Measurements from ENCODE around the gene UBP1. TPM values are rescaled to one million over a fixed set of nuclear protein-coding genes. Genes with fewer than 3 reads are reported as not detected.

Gene UBP1
- total and polyA plus RNA-seq, 5 experiments from 2014 or later = 9.0 to 98.9 (median 12.6) TPM

DNA sequence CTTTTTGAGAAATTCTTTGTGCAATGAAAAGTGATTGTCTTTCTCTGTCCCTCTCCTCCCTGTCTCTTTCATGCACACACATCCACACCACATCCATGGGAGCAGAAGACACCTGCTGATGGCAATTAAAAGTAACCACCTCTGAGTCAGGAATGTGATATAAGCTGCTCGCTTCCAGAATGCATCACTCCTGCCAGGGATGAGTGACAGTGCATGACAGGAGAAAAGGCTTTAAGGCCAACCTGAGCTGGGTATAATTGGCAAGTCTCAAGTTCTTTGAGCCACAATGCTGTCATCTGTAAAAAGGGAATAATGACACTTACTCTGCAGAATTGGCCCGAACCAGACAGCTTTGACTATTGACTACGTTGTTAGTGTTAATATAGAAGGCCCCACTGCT is 59.6 kb downstream of the UBP1 start:
- no peaks in the 10 kb centered on the region for H3K36me3 Mint-ChIP-seq
- POLR2A ChIA-PET = no interaction called here
- H3K4me1 Mint-ChIP-seq = peaks cover 0 to 5% (median 0%) of the 10 kb centered on the region in 4 donors
- no peaks in the 10 kb centered on the region for H3K27me3 Mint-ChIP-seq
- H3K4me3 Mint-ChIP-seq = no peak overlapping the region
- ATAC-seq (no peak), DNase-seq (no peak)
- peak overlapping the region in 3 of 10 donors; percentile 29 to 59 (median 46) for H3K27ac Mint-ChIP-seq
- no peaks in the 10 kb centered on the region for H3K9me3 Mint-ChIP-seq

DNA sequence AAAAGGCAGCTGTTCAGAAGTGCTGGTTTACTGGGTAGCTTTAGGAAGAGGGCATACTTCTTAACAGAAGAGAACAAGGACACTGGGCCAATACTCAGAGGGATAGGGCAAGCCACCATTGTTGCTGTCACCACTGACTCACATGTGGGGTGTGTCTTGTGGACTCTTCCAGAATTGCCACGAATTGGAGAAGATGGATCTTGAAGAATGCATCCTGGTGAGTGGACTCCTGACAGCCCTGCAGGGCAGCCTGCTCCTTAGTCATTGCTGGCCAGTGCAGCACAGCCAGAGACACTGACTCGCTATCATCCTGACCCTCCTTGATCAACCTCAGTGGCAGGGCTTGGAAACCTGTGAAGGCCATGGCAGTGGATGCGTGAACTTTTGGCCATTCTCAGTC is 62.3 kb downstream of the UBP1 start:
- Mint-ChIP-seq H3K36me3 (no peaks in the 10 kb centered on the region), H3K4me3 (no peak overlapping the region), H3K27ac (no peak overlapping the region), H3K9me3 (no peaks in the 10 kb centered on the region), H3K27me3 (peaks cover under 1 to 5% (median under 1%) of the 10 kb centered on the region in 5 donors), H3K4me1 (peaks cover under 1 to 3% (median 1%) of the 10 kb centered on the region in 4 donors)
- ATAC-seq = no peak
- POLR2A ChIA-PET = no interaction called here
- no peak for DNase-seq

DNA sequence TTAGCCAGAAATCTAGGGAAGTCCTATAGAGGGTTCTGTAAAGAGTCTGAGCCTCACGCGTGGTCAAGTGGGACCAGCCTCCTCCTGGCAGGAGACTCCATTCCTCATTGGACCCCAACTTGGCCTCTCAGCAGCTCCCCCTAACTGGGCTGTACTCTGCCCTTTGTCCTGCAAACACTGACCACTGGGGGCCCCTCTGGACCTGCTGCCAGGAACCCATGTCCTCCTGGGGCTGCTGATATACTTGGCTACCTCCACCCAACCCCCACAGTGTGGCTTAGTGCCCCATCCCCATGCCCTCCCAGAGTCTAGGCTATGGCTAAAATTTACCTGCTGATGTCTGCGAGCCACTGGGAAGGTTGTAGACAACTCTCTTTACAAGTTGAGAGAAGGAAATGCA is 62.7 kb downstream of the UBP1 start:
- POLR2A ChIA-PET = no interaction called here
- no peaks in the 10 kb centered on the region for H3K36me3 Mint-ChIP-seq
- DNase-seq (no peak), ATAC-seq (no peak)
- H3K27me3 Mint-ChIP-seq = peaks cover 2 to 9% (median 4%) of the 10 kb centered on the region in 5 donors
- no peaks in the 10 kb centered on the region for H3K9me3 Mint-ChIP-seq
- H3K27ac Mint-ChIP-seq = no peak overlapping the region
- H3K4me1 Mint-ChIP-seq = peaks cover 1 to 7% (median 6%) of the 10 kb centered on the region in 4 donors
- no peak overlapping the region for H3K4me3 Mint-ChIP-seq

DNA sequence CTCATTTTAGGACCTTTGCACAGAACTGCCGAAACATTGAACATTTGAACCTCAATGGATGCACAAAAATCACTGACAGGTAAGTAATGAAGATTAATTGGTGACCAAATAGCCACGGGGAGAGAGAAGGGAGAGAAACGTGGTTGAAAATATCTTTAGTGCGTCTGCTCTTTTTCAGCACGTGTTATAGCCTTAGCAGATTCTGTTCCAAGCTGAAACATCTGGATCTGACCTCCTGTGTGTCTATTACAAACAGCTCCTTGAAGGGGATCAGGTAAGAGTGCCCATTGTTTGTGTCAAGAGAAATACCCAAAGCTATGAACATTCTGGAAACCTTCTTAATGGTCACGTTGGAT is 67.1 kb downstream of the UBP1 start:
- ATAC-seq (no peak), DNase-seq (no peak)
- H3K9me3 Mint-ChIP-seq = no peaks in the 10 kb centered on the region
- H3K27me3 Mint-ChIP-seq = peaks cover 9 to 21% (median 15%) of the 10 kb centered on the region in 5 donors
- H3K4me3 Mint-ChIP-seq = no peak overlapping the region
- H3K4me1 Mint-ChIP-seq = peaks cover 1 to 7% (median 6%) of the 10 kb centered on the region in 4 donors
- POLR2A ChIA-PET = interaction anchor here (0.5 kb wide), 1 partner anchor 414 kb away, joined by 3 read pairs; no protein-coding TSS in a partner anchor
- no peak overlapping the region for H3K27ac Mint-ChIP-seq
- no peaks in the 10 kb centered on the region for H3K36me3 Mint-ChIP-seq

DNA sequence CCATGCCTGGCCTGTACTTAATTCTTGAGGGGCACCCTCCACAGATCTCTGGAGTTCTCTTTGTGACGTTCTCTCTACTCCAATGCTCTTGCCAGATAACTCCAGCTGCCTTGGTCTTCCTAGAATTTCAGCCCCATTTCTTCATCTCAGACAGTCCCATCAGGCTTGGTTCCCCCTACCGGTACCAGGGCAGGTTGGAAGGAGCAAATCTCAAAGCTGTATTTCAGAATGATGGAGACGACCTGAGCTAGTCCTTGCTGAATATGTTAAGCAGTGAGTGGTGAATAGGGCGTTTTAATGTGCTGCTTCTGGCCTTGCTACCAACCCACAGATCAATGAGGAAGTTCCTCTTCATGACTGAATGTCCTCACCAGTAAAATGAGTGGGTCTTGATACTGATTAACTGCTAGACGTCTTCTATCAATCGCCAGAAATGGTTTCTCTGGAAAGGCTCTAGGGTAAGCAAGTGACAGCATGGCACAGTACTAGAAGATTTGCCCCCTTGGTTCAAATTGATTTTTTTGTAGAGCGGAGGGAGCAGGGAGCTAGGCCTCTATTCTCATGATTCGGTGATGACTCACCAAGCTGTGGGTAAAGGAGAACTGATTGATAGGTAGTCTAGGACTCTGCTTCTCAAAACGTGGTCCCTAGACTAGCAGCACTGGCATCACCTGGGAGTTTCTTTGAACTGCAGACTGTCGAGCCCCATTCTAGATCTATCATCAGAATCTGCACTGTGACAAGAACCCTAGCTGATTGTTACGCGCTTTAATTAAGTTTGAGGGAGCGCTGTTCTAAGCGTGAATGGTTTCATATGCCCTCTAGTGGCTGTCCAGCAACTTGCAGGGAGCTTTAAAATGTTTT is 67.8 kb downstream of the UBP1 start:
- Mint-ChIP-seq H3K36me3 (no peaks in the 10 kb centered on the region), H3K27me3 (peaks cover 9 to 23% (median 15%) of the 10 kb centered on the region in 5 donors), H3K4me3 (peak overlapping the region in 1 of 10 donors; percentile 4), H3K9me3 (no peaks in the 10 kb centered on the region), H3K4me1 (peaks cover 1 to 7% (median 6%) of the 10 kb centered on the region in 4 donors), H3K27ac (no peak overlapping the region)
- DNase-seq = peak in 8 of 10 donors; percentile 6 to 56 (median 33)
- peak; percentile 65 to 68 for ATAC-seq
- POLR2A ChIA-PET = interaction anchor here (0.5 kb wide), 1 partner anchor 415 kb away, joined by 3 read pairs; no protein-coding TSS in a partner anchor

GRCh38 chr3:33364531-33365128 is 75.6 kb downstream of the UBP1 start:
- Mint-ChIP-seq H3K36me3 (no peaks in the 10 kb centered on the region), H3K27me3 (peaks cover 0 to 9% (median 3%) of the 10 kb centered on the region in 5 donors), H3K9me3 (no peaks in the 10 kb centered on the region), H3K27ac (no peak overlapping the region), H3K4me1 (peaks cover 0 to 5% (median 0%) of the 10 kb centered on the region in 4 donors), H3K4me3 (no peak overlapping the region)
- ATAC-seq (no peak), DNase-seq (no peak)
- POLR2A ChIA-PET = no interaction called here

- no peaks in the 10 kb centered on the region for H3K9me3 Mint-ChIP-seq
- no peak overlapping the region for H3K4me3 Mint-ChIP-seq
- H3K36me3 Mint-ChIP-seq = no peaks in the 10 kb centered on the region
- H3K4me1 Mint-ChIP-seq = peaks cover 0 to 5% (median 0%) of the 10 kb centered on the region in 4 donors
- POLR2A ChIA-PET = no interaction called here
- no peak overlapping the region for H3K27ac Mint-ChIP-seq
- peaks cover 0 to 13% (median 3%) of the 10 kb centered on the region in 5 donors for H3K27me3 Mint-ChIP-seq
- ATAC-seq = no peak
- DNase-seq = no peak
Observed at GRCh38 chr3:33364060-33364459, 76.1 kb downstream of the UBP1 start.

- no peaks in the 10 kb centered on the region for H3K36me3 Mint-ChIP-seq
- H3K4me1 Mint-ChIP-seq = peaks cover 0 to 5% (median 0%) of the 10 kb centered on the region in 4 donors
- no peaks in the 10 kb centered on the region for H3K9me3 Mint-ChIP-seq
- DNase-seq (no peak), ATAC-seq (no peak)
- no peak overlapping the region for H3K27ac Mint-ChIP-seq
- H3K4me3 Mint-ChIP-seq = no peak overlapping the region
- peaks cover 0 to 11% (median 6%) of the 10 kb centered on the region in 5 donors for H3K27me3 Mint-ChIP-seq
- POLR2A ChIA-PET = no interaction called here
Observed at GRCh38 chr3:33363113-33363800, 76.9 kb downstream of the UBP1 start.

DNA sequence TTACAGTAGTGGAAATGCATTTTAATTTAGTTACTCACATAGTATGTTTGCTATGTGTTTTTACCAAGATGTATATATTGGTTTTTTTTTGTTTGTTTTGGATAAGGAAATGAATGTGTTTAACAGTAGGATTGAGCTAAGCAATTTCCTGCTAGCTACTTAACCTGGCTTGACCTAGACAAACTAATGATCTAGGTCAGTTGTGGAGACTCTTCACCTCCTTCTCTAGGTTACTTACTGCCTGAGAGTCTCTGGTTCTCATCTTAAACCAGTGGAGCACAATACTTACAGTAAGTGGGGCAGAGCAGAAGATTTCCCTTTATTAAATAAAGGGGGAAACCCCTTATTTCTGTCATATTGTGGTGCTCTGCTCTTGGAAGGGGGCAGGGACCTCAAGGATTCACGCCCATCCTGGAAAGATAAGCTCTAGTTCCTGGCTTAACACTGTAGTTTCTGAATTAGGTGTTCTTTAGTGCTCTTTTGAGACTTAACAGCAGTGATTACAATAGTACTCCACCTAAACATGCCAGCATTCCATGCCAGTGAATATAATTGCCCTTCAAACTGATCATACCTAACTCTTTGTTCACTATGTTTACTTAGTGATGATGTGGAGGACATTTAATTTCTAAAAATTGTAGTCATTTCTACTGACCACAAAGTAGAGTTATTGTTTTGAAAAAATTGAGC is 79.9 kb downstream of the UBP1 start:
- ATAC-seq (no peak), DNase-seq (no peak)
- Mint-ChIP-seq H3K4me3 (no peak overlapping the region), H3K4me1 (peaks cover 0 to 5% (median 0%) of the 10 kb centered on the region in 4 donors), H3K27ac (no peak overlapping the region), H3K36me3 (no peaks in the 10 kb centered on the region), H3K27me3 (peaks cover 0 to 14% (median 10%) of the 10 kb centered on the region in 5 donors), H3K9me3 (no peaks in the 10 kb centered on the region)
- POLR2A ChIA-PET = interaction anchor here (1.0 kb wide), 1 partner anchor 11 kb away, joined by 6 read pairs; no protein-coding TSS in a partner anchor

GRCh38 chr3:33358172-33358781 is 81.9 kb downstream of the UBP1 start:
- Mint-ChIP-seq H3K4me3 (no peak overlapping the region), H3K27me3 (peaks cover 0 to 14% (median 12%) of the 10 kb centered on the region in 5 donors), H3K9me3 (no peaks in the 10 kb centered on the region), H3K36me3 (no peaks in the 10 kb centered on the region), H3K4me1 (no peaks in the 10 kb centered on the region), H3K27ac (no peak overlapping the region)
- ATAC-seq (no peak), DNase-seq (no peak)
- POLR2A ChIA-PET = no interaction called here

DNA sequence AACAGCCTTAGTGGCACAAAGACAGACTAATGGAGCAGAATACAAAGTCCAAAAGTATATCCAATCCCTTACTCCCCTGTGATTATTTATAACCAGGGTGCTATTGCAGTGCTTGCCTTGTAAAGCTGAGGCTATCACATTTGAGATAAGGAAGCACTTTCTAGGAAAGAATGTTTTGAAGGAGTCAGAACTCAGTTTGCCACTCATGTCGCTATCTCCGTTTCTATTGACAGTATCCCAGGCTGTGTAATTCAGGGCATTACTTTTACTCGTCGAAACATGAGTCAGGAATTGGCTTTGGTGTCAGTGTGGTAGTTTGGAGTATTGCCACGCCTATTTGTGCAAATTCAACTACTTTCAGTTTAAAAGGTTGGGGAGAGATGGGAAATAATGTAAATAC is 84.6 kb downstream of the UBP1 start:
- Mint-ChIP-seq H3K27ac (no peak overlapping the region), H3K9me3 (no peaks in the 10 kb centered on the region), H3K27me3 (peaks cover 0 to 14% (median 10%) of the 10 kb centered on the region in 5 donors), H3K4me3 (no peak overlapping the region), H3K36me3 (no peaks in the 10 kb centered on the region), H3K4me1 (no peaks in the 10 kb centered on the region)
- POLR2A ChIA-PET = no interaction called here
- ATAC-seq (no peak), DNase-seq (no peak)

DNA sequence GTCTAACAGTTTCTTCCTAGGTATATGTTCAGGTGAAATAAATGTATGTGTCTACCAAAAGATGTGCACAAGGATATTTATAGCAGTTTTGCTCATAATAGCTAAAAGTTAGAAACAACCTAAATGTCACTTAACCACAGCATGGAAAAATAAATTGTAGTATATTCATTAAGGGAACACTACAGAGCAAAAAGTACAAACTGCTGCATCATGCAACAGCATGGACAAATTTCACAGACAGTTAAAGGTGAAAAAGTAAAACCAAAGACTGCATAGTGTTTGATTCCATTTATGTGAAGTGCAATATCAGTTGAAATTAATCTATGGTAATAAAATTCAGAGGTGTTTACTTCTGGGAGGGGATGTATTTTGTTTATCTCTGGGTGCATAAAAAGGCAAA is 100.4 kb downstream of the UBP1 start:
- no peaks in the 10 kb centered on the region for H3K4me1 Mint-ChIP-seq
- no peak for ATAC-seq
- no peak overlapping the region for H3K27ac Mint-ChIP-seq
- POLR2A ChIA-PET = no interaction called here
- H3K9me3 Mint-ChIP-seq = peaks cover 0 to 8% (median 2%) of the 10 kb centered on the region in 9 donors
- peaks cover 0 to 2% (median 0%) of the 10 kb centered on the region in 5 donors for H3K27me3 Mint-ChIP-seq
- peaks cover 0 to 4% (median 0%) of the 10 kb centered on the region in 3 donors for H3K36me3 Mint-ChIP-seq
- DNase-seq = no peak
- H3K4me3 Mint-ChIP-seq = no peak overlapping the region
